Liver (tissue), 9 donors: ENCODE data around the gene LMOD1. TPM values are rescaled to one million over a fixed set of nuclear protein-coding genes. Genes with fewer than 3 reads are reported as not detected.

Experiments used
- DNase-seq: peaks from one replicate; pipeline ENCODE4 v3.0.0-alpha.2; 2017; ENCODE audit warnings: low spot score
- H3K27ac ChIP-seq, 2 donors: one replicate each; pipeline ENCODE4 v1.7.0; 2013; ENCODE audit warnings: inconsistent platforms in 2 of 2, low read length in 2 of 2, control low read depth in 1 of 2, low read depth in 1 of 2, mild to moderate bottlenecking in 1 of 2
- H3K27me3 ChIP-seq, 4 donors: one replicate each; pipeline versions ENCODE4 v1.6.1 to v1.7.0; 2013; ENCODE audit warnings: low read length in 3 of 4, inconsistent platforms in 1 of 4, mild to moderate bottlenecking in 1 of 4, moderate library complexity in 1 of 4; ENCODE audit not compliant: control insufficient read depth in 4 of 4, insufficient read depth in 4 of 4
- H3K36me3 ChIP-seq, 4 donors: one replicate each; pipeline versions ENCODE4 v1.6.1 to v1.7.0; 2013; ENCODE audit warnings: low read length in 3 of 4, mild to moderate bottlenecking in 3 of 4, low read depth in 1 of 4, moderate library complexity in 1 of 4; ENCODE audit not compliant: control insufficient read depth in 4 of 4, insufficient read depth in 3 of 4
- H3K4me1 ChIP-seq, 4 donors: one replicate each; pipeline versions ENCODE4 v1.6.1 to v1.7.0; 2013; ENCODE audit warnings: low read length in 3 of 4, mild to moderate bottlenecking in 3 of 4, moderate library complexity in 1 of 4; ENCODE audit not compliant: control insufficient read depth in 4 of 4, insufficient read depth in 4 of 4
- H3K4me3 ChIP-seq, 3 donors: one replicate each; pipeline versions ENCODE4 v1.6.1 to v1.7.0; 2013; ENCODE audit warnings: low read length in 3 of 3, control low read depth in 1 of 3, low read depth in 1 of 3, mild to moderate bottlenecking in 1 of 3
- H3K9ac ChIP-seq, 2 donors: one replicate each; pipeline ENCODE4 v1.7.0; 2013; ENCODE audit warnings: low read length in 2 of 2, mild to moderate bottlenecking in 2 of 2, moderate library complexity in 2 of 2, control low read depth in 1 of 2, low read depth in 1 of 2
- H3K9me3 ChIP-seq, 4 donors: one replicate each; pipeline versions ENCODE4 v1.6.1 to v1.7.0; 2013; ENCODE audit warnings: low read length in 3 of 4; ENCODE audit not compliant: control insufficient read depth in 4 of 4
- CTCF ChIP-seq: fragments of 150-350 bp; IDR thresholded peaks from 2 replicates; pipeline ENCODE4 v1.5.1; 2017; ENCODE audit warnings: improper control_type of control experiment, low read depth, low read length; ENCODE audit not compliant: missing input control
- EGR1 ChIP-seq, 2 donors: IDR thresholded peaks; 2 replicates each; pipeline ENCODE4 v1.6.1; 2016 to 2018; ENCODE audit warnings: antibody characterized with exemption in 2 of 2, low read depth in 2 of 2
- FOXA1 ChIP-seq: IDR thresholded peaks from 2 replicates; pipeline ENCODE4 v1.6.1; 2016; ENCODE audit warnings: antibody characterized with exemption
- FOXA2 ChIP-seq: IDR thresholded peaks from 2 replicates; pipeline ENCODE4 v1.6.1; 2016; ENCODE audit warnings: antibody characterized with exemption
- GABPA ChIP-seq, 2 donors: IDR thresholded peaks in 1 of 2; conservative IDR thresholded peaks in 1 of 2; 2 replicates each; pipeline ENCODE4 v1.6.1; 2016; ENCODE audit warnings: antibody characterized with exemption in 2 of 2, mild to moderate bottlenecking in 1 of 2, moderate library complexity in 1 of 2
- HNF4A ChIP-seq, 2 donors: conservative IDR thresholded peaks; 2 replicates each; pipeline ENCODE4 v1.6.1; 2016; ENCODE audit warnings: antibody characterized with exemption in 2 of 2, mild to moderate bottlenecking in 2 of 2
- HNF4G ChIP-seq: IDR thresholded peaks from 2 replicates; pipeline ENCODE4 v1.6.1; 2016; ENCODE audit warnings: antibody characterized with exemption
- JUND ChIP-seq, 2 donors: IDR thresholded peaks; 2 replicates each; pipeline ENCODE4 v1.6.1; 2016; ENCODE audit warnings: antibody characterized with exemption in 2 of 2
- NR2F2 ChIP-seq: IDR thresholded peaks from 2 replicates; pipeline ENCODE4 v1.6.1; 2016; ENCODE audit warnings: antibody characterized with exemption
- RAD21 ChIP-seq, 2 donors: IDR thresholded peaks; 2 replicates each; pipeline ENCODE4 v1.6.1; 2016; ENCODE audit warnings: antibody characterized with exemption in 2 of 2, mild to moderate bottlenecking in 2 of 2
- REST ChIP-seq: IDR thresholded peaks from 2 replicates; pipeline ENCODE4 v1.6.1; 2016; ENCODE audit warnings: antibody characterized with exemption, mild to moderate bottlenecking
- RXRA ChIP-seq, 2 donors: IDR thresholded peaks; 2 replicates each; pipeline ENCODE4 v1.6.1; 2017 to 2018; ENCODE audit warnings: antibody characterized with exemption in 2 of 2, mild to moderate bottlenecking in 1 of 2
- SP1 ChIP-seq: IDR thresholded peaks from 2 replicates; pipeline ENCODE4 v1.6.1; 2018; ENCODE audit warnings: antibody characterized with exemption, mild to moderate bottlenecking
- TAF1 ChIP-seq: conservative IDR thresholded peaks from 2 replicates; pipeline ENCODE4 v1.6.1; 2016; ENCODE audit warnings: antibody characterized with exemption, mild to moderate bottlenecking
- ZBTB33 ChIP-seq: IDR thresholded peaks from 2 replicates; pipeline ENCODE4 v1.6.1; 2016; ENCODE audit warnings: antibody characterized with exemption
- WGBS: extraction: QIAGEN DNeasy Blood & Tissue Kit; methylation state at CpG from one replicate; pipeline ENCODE4 v1.1.7; 2013; 5-methylcytosine and 5-hydroxymethylcytosine counted together
- polyA plus RNA-seq, 2 donors: library from polyadenylated mRNA; stranded (reverse) in 1 of 2; unstranded in 1 of 2; fragments of 200-250 nt in 1 of 2; fragments of >200 nt in 1 of 2; fragmentation: Nextera tagmentation in 1 of 2; extraction: Ambion mirVana in 1 of 2; gene quantifications; one replicate each; pipeline versions ENCODE4 v1.2.1 to v1.2.3, GENCODE V29; 2013 to 2015
- total RNA-seq, 2 donors: library from RNA; depleted of rRNA; stranded (reverse); fragments of >200 nt; gene quantifications; one replicate each; pipeline ENCODE4 v1.2.3, GENCODE V29; 2014
- TF ChIP-seq, protein P1 (sequence below): IDR thresholded peaks from 2 replicates; pipeline ENCODE4 v1.6.1; 2016; ENCODE audit warnings: antibody characterized with exemption
- TF ChIP-seq, protein P2 (sequence below): IDR thresholded peaks from 2 replicates; pipeline ENCODE4 v1.6.1; 2016; ENCODE audit warnings: antibody characterized with exemption
- donor health status: healthy.
- donor health status: healthy.
- donor health status: healthy.
- donor health status: healthy.
- donor health status: healthy.

The LMOD1 gene
- total and polyA plus RNA-seq, 4 donors: 0.14 to 4.4 (median 2.2) TPM

GRCh38 chr1:201982623-201983379 is 36.5 kb upstream of the LMOD1 start, which contains the start of gene RNPEP:
Gene RNPEP (plus strand): TSS chr1:201982648. CDS start chr1:201982667, 19 bp downstream.
- under 1% methylated on average over 80 of the region's 80 CpGs for WGBS
- Histone ChIP-seq H3K27me3 (no peaks in the 10 kb centered on the region), H3K9ac (peak within 1 kb of the TSS; percentile 48 to 67), H3K4me3 (peak within 1 kb of the TSS; percentile 71 to 93 (median 79)), H3K9me3 (no peaks in the 10 kb centered on the region), H3K36me3 (no peaks in the 10 kb centered on the region), H3K27ac (peak within 1 kb of the TSS; percentile 73 to 89), H3K4me1 (peaks cover 6 to 21% (median 13%) of the 10 kb centered on the region in 4 donors)
- TF ChIP-seq HNF4G: no peak
- TF ChIP-seq NR2F2: no peak
- TF ChIP-seq, protein P1, sequence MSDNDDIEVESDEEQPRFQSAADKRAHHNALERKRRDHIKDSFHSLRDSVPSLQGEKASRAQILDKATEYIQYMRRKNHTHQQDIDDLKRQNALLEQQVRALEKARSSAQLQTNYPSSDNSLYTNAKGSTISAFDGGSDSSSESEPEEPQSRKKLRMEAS: no peak
- no peak for TF ChIP-seq REST
- TF ChIP-seq EGR1 (IDR thresholded peaks at IDR 0.05; ENCODE audit: low read depth in 2 of 2): peak in 1 of 2 donors; percentile 14
- no peak for TF ChIP-seq JUND (IDR thresholded peaks at IDR 0.05)
- DNase-seq: peak; percentile 52

DNA sequence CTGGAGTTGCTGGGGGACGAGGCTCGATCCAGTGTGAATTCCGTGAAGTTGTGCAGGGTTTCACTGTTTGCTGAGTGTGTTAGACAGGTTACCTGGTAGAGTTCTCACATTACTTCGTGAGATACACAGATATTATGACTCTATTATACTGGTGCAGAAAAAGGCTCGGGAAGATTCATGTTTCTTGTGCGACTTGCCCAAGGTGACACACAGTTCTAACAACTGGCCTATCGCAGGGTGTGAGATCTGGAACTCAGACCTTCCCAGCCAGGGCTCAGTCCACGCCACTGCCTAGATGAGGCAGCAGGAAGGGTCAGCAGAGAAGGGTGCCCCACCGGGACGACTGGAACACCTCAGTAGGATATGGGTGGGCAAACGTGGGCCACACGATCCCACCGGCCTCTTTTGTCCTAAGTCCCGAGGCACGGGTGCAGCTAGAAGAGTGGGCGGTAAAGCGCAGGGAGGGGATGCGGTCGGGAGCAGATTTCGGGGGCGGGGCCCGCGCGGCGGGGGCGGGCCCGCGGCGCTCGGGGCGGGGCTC is 35.8 kb upstream of the LMOD1 start:
- TF ChIP-seq JUND (IDR thresholded peaks at IDR 0.05) (no peak), HNF4A (conservative IDR thresholded peaks at IDR 0.05) (no peak), RAD21 (IDR thresholded peaks at IDR 0.05) (no peak), RXRA (IDR thresholded peaks at IDR 0.05) (no peak), GABPA (IDR thresholded peaks at IDR 0.05 in 1 of 2, conservative IDR thresholded peaks at IDR 0.05 in 1 of 2) (no peak), FOXA2 (no peak), ZBTB33 (no peak), EGR1 (IDR thresholded peaks at IDR 0.05; ENCODE audit: low read depth in 2 of 2) (no peak), FOXA1 (no peak), REST (no peak), HNF4G (no peak), CTCF (no peak), SP1 (no peak), NR2F2 (no peak), TAF1 (no peak)
- TF ChIP-seq, protein P1: no peak
- TF ChIP-seq, protein P2, sequence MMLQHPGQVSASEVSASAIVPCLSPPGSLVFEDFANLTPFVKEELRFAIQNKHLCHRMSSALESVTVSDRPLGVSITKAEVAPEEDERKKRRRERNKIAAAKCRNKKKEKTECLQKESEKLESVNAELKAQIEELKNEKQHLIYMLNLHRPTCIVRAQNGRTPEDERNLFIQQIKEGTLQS: no peak
- no peaks in the 10 kb centered on the region for H3K36me3 ChIP-seq
- H3K27me3 ChIP-seq: no peaks in the 10 kb centered on the region
- H3K4me3 ChIP-seq: peak overlapping the region in 2 of 3 donors; percentile 71 to 93
- 12% methylated on average over 31 of the region's 31 CpGs for whole genome bisulfite sequencing
- DNase-seq: peak; percentile 86
- H3K4me1 ChIP-seq: peaks cover 6 to 21% (median 13%) of the 10 kb centered on the region in 4 donors
- peak overlapping the region in 1 of 2 donors; percentile 67 for H3K9ac ChIP-seq
- H3K9me3 ChIP-seq: no peaks in the 10 kb centered on the region
- H3K27ac ChIP-seq: peak overlapping the region; percentile 73 to 89
